HG03378 (cell line): Measurements from ENCODE around the gene FAM170B.

Source experiments
- ATAC-seq: cut with Tn5 transposase; IDR thresholded peaks from one replicate; pipeline ENCODE4 v1.9.1; 2021; ENCODE audit warnings: mild to moderate bottlenecking, moderate library complexity; ENCODE audit not compliant: unreplicated experiment

The FAM170B gene

DNA sequence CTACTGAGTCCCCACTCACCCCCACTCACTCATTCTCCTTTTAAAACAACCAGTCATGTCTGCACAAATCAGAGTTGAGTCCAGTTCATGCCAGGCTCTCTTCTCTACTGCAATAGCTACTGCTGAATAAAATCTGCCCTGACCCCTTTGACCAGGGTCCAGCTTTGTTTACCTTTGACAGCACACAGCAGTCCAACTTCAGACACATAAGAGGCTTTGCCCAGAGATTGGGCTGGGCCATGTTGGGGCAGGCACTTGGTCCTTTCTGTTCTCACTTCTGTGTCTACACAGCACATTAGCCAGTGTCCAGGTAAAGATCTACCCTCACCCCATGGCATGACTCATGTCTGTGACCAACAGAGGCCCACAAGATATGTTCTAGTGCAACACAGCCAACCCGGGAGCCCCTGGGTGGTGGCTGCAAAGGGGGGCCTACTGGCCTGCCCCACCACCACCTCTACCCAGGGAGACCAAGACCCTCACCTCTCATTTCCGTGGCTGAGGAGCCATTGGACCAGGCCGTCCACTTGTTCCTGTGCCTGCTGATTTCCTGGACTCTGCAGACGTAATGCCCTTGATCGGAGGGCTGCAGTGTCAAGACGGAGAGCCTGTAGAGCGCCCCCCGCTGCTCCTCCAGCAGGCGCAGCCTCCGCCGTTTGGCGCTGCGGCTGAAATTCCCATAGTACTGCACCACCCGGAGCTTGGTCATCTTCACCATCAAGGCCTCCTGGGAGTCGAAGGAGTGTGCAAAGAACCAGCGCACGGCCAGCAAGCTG, 26.5 kb downstream of the FAM170B start:
- no peak for ATAC-seq

- ATAC-seq = no peak
These were observed 27.4 kb downstream of the FAM170B start for GRCh38 chr10:49106451-49106850.

GRCh38 chr10:49105076-49105475, 28.7 kb downstream of the FAM170B start:
- ATAC-seq = no peak

GRCh38 chr10:49104323-49104722, 29.5 kb downstream of the FAM170B start:
- no peak for ATAC-seq

- no peak for ATAC-seq
These were observed 30.1 kb downstream of the FAM170B start for GRCh38 chr10:49103761-49104160.

DNA sequence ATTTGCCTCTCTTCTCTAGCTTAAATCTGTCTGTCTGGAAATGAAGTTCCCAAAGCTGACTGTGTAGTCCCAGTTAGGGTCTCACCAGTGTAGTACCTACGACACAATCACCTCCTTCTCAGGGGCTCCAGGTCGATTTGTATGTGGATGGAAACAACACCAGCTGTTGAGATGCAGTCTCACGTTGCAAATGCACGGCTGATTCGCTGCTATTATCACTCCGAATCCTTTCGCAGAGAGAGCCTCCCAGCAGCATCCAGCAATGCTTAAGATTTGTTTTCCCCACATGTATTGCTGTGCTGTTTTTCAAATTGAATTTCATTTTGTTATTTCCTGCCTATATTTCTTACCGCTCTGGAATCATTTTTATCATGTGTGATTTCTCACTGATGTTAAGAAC, 34.8 kb downstream of the FAM170B start:
- no peak for ATAC-seq

- ATAC-seq = no peak
These were observed 36.9 kb downstream of the FAM170B start for GRCh38 chr10:49096890-49097445.

GRCh38 chr10:49094646-49095045, 39.2 kb downstream of the FAM170B start:
- no peak for ATAC-seq

GRCh38 chr10:49093922-49094321, 39.9 kb downstream of the FAM170B start:
- ATAC-seq = no peak

DNA sequence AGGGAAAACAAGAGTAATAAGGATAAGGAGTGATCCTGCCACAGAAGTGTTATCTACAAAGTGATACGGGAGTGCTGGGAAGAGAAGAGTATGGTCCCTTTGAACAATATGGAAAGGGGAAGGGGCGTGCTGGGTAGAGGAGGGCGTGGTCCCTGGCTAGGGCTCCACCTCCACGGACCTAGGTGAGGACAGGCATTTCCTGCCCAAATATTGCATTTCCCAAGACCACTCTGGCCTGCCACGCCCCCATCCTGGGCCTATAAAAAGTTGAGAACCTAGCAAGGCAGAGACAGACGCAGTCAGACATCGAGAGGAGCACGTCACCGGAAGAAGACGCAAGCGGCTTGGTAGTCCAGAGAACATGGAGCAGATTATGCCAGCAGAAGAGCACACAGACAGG, 41.3 kb downstream of the FAM170B start:
- ATAC-seq = no peak

GRCh38 chr10:49091450-49092210, 42.2 kb downstream of the FAM170B start:
- ATAC-seq = no peak

DNA sequence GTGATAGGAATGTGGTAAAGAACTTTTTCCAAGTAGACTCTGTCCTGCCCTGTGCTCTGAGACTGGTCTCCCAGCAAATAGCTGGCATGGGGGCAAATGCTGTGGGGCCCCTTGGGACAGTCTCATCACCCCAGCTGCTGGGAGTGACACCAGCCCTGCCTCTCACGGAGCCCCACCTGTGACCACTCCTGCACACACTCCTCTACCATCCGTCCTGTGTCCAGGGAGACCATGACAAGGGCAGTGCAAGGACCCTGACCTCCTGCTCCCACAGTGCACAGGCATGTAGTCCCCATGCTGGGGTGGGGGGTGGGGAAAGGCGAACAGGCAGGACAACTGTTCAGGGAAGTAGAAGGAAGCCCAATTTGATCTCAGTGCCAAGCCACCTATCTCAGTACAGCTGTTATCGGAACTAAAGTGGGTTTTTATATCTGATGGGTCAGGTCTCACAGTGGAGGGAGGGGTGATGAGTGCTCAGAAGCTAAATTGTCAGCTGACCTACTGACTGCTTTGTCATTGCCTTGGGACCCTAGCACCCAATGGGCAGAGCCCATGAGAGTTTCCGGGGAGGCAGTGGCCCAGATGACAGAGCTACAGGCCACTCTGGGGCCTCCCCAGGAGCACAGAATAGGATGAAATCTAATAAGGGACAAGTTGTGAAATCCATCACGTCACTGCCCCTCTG, 43.0 kb downstream of the FAM170B start:
- ATAC-seq = no peak

GRCh38 chr10:49090189-49090575, 43.6 kb downstream of the FAM170B start:
- ATAC-seq = no peak

DNA sequence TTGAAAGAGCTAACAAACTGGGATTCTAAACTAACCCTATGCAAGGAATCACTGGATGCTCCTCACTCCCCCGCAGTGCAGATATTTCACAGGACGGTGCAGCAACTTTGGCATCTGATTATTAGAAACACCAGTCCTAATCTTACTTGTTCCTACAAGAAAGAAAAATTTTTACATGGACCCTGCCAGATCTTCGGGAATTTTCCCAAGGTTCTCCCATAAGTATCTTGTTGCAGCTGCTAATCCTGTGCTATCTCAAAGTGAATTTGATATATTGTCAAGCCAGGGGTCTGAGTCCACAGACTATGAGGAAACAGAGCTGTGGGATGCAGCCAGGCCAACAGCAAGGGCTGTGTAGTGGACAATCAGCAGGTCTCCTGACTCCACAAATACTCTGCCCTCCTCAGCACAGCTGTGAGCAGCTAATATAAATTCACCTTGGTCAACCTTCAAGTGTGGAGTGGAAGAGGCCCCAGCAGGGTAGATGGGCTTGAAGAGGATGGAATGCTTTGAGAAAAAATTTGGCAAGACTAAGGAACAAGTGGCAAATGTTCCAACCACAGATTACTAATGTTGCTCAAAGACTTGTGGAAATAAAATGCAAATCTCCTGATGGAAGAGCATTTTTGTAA, 44.1 kb downstream of the FAM170B start:
- ATAC-seq = no peak

GRCh38 chr10:49089152-49089551, 44.7 kb downstream of the FAM170B start:
- no peak for ATAC-seq

- no peak for ATAC-seq
These were observed 46.9 kb downstream of the FAM170B start for GRCh38 chr10:49086889-49087288.

DNA sequence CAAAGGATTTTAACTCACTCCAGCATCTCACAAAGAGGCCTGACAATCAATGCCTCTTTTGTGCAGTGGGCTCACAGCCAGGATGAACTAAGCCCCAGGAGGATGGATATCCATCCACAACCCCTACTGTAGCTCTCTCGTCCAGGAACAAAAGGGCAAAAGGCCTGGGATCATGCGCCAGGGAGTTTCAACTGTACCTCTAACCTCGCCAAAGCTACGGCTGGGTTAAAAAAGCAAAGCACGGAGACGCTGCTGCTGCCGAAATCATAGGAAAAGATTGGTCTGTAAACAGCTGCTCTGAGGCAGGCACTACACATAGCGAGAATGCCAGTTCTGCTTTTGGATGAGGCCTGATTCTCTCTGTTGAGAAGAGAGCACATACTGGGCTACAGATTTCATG, 50.6 kb downstream of the FAM170B start:
- ATAC-seq = no peak

DNA sequence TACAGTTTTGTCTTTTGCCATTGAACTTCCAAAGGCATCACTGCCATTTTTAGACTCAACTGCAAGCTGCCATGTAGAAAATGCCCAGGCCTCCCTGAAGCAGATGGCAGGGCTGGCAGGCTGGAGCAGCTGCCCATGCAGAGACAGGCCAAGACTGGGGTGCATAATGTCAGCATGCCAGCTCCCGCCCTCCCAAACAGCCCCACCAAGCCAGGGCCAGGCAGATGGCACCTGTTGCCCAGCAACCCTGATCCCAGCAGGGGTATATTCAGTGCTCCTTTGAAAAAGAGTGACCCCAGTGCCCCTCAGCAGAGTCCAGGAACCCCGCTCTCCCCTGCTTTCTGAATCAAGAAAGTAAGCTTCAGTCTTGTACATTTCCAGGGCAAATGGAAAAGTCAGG, 51.1 kb downstream of the FAM170B start:
- no peak for ATAC-seq

DNA sequence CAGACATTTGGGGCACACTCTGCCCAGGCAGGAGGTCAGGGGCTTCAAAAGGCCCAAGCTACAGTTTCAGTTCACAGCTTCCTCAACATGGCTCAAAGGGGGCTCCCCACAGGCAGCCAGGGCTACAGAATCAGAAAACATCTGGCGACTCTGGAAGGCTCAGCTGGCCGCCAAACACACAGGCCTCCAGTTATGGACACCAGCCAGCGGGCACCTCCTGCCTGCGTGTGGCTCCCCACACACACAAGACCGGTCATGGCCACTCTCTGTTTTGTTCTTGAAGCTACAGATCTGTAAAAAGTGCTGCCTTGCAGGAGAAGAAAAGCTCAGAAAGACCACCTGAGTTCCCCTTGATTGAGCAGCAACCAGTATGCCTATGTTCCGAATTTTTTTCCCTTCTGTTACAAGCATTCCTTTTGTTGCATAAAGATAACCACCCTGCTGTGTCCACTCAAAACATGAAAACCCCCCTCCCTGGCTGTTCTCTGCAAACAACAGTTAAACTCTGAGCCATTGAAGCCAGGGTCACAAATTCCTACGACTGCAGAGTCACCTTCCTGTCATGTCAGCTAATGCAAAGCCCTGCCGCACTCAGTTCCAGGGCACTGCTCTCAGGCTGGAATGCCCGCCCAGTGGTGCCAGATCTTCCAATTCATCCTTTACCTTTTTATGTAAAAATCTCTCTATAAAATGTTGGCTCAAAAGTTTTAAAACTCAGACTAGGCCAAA, 52.1 kb downstream of the FAM170B start:
- ATAC-seq = no peak
